Activated CD4-positive, alpha-beta T cell treated with anti-CD3 and anti-CD28 coated beads, Interleukin-2, Interleukin-4, amounts not matched to agents 100 ng/mL and 50 ng/mL, durations not matched to agents 16 hours and 8 hours (primary cell): ENCODE results near the gene SCARB1.

Experiments used
- DNase-seq: peaks from one replicate; pipeline ENCODE4 v3.0.0-alpha.2; 2020; ENCODE audit warnings: low spot score

The SCARB1 gene

DNA sequence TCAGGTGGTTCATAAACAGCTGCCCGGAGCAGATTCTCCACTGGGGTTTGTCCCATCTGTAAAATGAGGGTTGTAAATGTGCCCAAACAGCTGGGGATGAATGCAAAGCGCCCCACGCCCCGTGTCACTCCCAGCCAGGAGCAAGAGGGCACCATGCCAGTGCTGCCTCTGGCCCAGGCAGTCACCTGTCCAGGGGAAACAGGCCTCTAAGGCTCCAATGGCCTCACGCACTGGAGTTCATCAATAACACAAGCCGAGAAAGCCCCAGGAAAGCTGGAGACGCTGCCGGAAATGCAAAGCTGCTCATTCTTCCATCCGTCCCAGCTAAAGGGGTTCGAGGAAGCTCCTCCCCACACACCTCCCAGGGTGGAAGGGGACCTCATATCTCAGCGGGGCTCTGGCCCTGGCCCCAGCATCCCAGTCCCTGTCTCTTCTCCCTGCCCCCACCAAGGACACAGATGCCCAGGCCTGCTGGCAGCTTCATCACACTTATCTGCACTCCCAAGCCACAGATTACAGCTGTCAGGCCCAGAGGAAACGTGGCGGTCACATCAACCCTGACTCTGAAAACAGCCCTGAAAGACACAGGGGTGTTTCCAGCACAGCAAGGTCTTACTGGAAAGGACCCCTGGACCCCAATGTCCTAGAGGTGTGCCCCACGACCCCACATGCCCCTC lies 21.5 kb downstream of the SCARB1 start:
- DNase-seq, result no peak

- DNase-seq, result no peak
Observed at GRCh38 chr12:124841558-124841945, 22.1 kb downstream of the SCARB1 start.

DNA sequence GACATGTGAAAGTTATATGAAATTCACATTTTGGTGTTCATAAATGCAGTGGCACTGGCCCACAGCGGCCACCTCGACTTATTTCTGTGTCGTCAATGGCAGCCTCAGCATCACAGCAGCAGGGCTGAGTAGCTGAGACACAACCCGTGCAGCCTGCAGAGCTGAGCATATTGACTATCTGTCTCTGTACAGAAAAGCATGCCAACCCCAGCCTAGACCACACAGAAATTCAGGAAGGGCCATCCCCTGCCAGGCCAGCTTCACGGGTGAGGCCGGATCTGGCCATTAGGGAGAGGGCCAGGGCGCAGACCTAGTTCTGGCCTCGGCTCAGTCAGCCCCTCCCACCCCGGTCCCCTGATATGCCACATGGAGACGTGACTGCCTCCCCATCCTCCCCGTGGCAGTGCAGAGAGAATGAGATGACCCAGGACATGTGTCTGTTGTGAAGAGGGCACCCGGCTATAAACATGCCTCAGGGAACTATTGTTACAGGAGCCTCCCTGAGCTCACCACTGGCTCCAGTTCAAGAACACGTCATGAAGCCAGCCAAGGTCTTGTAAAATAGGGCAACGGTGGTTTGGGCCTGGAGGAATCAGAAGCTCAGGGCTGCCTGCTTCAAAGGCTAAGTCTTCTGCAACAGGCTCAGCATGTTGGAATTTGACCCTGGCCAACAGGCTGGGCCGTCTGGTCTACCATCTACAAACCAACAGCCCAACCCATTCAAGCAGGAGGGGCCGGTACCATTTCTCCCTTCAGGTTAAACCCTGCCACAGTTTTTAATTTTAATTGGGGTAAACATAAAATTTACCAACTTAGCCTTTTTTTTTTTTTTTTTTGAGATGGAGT lies 25.5 kb downstream of the SCARB1 start:
- no peak for DNase-seq

DNA sequence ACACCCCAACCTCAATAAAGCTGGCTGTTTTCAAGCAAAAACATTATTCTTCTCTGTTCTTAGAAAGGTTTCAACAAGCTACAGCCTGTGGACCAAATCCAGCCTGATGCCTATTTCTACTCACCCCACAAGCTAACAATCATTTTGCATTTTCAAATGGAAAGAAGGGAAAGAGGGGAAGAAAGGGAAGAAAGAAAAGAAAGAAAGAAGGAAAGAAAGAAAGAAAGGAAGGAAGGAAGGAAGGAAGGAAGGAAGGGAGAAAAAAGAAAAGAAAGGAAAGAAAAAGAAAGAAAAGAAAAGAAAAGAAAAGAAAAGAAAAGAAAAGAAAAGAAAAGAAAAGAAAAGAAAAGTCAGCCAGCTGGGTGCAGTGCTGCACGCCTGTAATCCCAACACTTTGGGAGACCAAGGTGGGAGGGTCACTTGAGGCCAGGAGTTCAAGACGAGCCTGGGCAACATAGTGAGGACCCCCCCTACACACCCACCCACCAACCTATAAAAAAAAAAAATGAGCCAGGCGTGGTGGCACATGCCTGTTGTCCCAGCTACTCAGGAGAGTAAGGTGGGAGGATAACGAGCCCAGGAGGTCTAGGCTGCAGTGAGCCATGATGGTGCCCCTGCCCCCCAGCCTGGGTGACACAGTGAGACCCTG lies 26.3 kb downstream of the SCARB1 start:
- no peak for DNase-seq

GRCh38 chr12:124836759-124837158 lies 26.9 kb downstream of the SCARB1 start:
- DNase-seq, result no peak

DNA sequence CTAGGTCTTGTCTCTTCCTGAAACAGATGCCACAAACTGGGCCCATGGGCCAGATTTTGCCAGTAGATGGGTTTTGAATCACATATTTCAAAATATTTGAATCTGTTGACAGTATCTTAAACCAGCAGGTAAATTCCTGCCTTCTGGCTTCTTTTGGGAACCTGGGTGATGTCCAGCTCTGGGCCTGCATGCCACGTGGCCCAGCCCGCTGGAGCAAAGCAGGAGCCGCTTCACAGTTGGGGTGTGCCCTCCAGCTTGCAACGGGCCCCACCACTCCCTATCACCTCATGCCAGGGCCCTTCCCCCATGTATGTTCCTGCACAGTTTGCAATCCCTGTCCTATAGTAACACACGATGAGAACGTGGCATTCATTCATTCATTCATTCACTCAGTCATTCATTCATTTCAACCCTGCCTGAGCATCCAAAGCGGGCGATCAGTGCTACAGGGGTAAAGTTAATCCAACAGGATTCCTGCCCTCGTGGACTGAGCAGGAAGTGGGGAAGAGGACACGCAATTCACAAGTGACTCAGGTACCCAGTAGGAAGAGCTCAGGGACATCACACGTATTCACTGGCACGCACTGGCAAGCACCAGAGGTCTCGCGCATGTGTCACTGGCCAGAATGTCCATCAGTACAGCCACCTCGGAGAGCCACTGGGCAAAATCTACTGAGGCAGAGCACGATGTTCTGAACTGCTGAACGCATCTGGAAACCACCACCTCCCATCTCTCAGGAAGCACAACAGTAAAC lies 27.8 kb downstream of the SCARB1 start:
- no peak for DNase-seq

DNA sequence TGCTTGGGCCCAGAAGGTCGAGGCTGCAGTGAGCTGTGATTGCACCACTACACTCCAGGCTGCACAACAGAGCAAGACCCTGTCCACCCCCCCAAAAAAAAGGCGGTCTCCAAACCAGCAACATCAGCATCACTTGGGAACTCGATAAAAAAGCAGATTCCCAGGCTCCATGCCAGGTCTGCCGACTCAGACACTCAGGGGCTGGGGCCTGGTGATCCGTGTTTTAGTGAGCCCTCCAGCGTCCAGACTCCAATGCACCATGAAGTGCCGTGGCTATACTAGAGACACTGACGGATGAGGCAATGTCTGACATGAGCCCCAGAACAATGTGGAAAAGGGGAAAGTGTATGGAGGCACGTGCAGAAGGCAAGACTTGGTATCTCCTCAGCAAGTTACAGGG lies 28.8 kb downstream of the SCARB1 start:
- DNase-seq, result no peak

DNA sequence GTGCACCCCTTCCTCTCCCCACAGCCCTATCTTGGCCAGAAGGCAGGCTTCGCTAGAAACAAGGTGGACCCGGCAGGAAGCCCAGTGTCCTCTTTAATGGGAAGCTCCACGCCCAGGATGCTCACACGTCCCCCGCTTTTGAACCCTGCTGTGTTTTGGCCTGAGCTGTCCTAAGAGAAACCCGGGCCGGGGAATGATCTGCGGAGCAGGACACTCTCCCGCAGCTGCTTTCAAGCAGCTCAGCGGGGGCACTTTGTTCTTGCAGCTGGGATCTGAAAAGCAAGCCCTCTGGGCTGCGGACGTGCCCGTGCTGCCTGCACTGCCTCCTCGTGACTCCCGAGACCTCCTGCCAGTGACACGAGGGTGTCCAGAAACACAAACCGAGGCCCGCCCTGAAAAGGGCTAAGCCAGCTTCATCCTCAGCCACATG lies 30.0 kb downstream of the SCARB1 start:
- DNase-seq, result no peak

- no peak for DNase-seq
Observed at GRCh38 chr12:124832856-124833255, 30.8 kb downstream of the SCARB1 start.

DNA sequence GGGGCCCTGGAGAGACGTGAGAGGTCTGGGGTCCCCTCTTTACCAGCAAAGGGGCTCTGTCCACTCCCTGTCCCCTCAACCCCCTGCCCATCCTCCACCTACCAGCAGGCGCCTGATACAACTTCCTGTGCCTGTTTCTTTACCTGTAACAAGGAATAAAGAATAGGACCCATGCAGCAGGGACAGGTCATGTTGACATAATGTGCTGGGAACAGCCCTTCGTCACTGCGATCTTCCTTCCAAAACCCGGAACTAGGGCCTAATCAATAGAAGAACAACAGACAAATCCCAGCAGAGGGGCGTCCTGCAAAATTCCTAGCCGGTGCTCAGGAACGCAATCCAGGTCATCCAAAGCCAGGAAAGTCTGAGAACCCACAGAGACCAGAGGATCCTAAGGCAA lies 32.1 kb downstream of the SCARB1 start:
- no peak for DNase-seq

GRCh38 chr12:124830306-124830705 lies 33.4 kb downstream of the SCARB1 start:
- DNase-seq, result no peak

GRCh38 chr12:124829708-124830304 lies 33.9 kb downstream of the SCARB1 start:
- DNase-seq, result no peak

DNA sequence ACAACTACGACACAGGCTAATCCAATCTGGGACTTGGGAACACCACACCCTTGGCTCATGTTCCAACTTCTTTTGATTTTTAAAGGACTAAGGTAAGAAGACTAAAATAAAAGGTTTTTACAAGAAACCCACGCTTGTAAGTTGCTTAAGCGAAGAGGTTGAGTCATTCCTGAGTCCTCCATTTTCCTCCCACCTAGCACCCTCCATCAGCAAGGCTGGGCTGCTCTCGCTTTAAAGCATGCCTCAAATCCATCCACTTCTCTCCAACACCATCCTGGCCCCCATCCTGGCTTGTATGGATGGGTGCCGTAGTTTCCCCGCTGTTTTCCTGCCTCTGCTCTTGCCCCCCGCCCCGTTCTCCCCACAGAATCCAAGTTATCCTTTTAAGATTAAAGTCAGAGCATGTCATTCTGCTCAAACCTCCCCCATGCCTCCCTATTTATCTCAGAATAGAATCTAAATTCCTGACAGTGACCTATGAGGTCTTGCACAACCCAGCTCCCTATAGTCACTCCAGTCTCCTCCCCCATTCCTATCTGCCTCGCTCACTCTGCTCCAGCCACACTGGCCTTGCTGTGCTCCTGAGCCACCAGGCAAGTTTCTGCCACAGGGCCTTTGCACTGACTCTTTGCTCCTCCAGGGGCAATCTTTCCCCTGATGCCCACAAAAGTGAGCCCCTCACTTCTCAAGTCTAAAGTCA lies 34.5 kb downstream of the SCARB1 start:
- no peak for DNase-seq

- no peak for DNase-seq
Observed at GRCh38 chr12:124828264-124829007, 35.2 kb downstream of the SCARB1 start.

DNA sequence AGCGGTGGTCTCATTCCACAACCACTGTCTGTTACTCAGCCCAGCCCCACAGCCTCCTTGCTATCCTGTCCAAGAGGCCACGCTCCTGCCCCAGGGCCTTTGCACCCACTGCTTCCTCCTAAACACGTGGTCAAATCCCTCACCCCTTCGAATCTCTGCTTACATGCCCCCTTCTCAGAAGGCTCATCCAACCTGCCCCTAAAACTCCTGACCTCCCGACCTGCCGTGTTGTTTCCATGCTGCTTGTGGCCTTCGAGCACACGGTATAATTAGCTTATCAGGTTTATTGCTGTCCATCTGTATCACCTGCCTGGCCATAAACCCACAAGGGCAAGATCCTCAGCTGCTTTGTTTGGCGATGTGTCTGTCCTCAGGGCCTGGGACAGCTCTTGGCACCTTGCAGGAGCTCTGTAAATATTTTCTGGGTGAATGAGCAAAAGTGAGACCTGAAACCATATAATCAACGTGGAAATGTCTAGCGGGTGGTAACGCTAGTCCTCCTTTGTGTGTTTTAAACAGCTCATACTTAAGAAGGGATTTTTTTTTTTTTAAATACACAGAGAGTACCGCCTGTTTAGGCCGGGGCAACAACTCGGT lies 36.0 kb downstream of the SCARB1 start:
- DNase-seq, result peak; percentile 15

DNA sequence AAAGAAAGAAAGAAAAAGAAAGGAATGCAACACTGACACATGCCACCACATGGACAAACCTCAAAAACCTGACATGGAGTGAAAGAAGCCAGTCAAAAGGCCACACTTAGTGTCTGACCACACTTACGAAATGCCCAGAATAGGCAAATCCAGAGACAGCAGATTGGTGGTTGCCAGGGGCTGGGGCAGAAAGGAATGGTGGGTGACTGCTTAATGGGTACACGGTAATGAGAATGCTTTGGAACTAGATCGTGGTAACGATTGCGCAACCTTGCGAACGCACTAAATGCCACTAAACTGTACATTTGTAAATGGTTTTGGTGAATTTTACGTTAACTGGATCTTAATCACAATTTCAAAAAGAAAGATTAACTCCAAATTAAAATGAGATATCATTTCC lies 39.5 kb downstream of the SCARB1 start:
- no peak for DNase-seq

GRCh38 chr12:124823272-124823970 lies 40.2 kb downstream of the SCARB1 start:
- DNase-seq, result no peak

DNA sequence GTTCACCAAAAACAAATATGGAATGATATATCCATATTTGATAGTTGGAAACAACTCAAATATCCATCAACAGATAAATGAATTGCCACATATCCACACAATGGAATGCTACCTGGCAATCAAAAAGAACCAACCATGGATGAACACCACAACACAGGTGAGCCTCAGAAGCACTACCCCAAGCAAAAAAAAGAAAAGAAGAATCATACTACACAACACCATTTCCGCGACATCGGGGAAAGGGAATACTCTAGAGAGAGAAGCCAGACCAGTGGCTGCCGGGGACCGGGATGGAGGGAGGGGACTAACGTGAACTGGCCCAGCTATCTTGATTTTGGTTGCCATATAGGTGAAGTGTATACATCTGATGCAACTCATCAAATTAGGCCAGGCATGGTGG lies 41.4 kb downstream of the SCARB1 start:
- DNase-seq, result no peak
